Osteoblast (primary cell): ENCODE results near the gene NOC2L. TPM values are rescaled to one million over a fixed set of nuclear protein-coding genes. Genes with fewer than 3 reads are reported as not detected.
"Not testable (repeated sequence)": the region's sequence is repeated elsewhere in the genome, so short reads cannot be mapped to it uniquely, and the experiment has no call there.

Source experiments
- DNase-seq: peaks from one replicate; pipeline ENCODE4 v3.0.0; 2011; ENCODE audit warnings: low spot score, mixed read lengths; ENCODE audit not compliant: insufficient read length; ENCODE audit errors: missing footprints
- H2AFZ ChIP-seq: 2 replicates; pipeline ENCODE4 v1.6.0; 2011; ENCODE audit warnings: mild to moderate bottlenecking, low read length
- H3K27ac ChIP-seq: 2 replicates; pipeline ENCODE4 v1.5.1; 2011; ENCODE audit warnings: mild to moderate bottlenecking, low read depth, low read length, moderate library complexity
- H3K27me3 ChIP-seq: 2 replicates; pipeline ENCODE4 v1.6.0; 2012; ENCODE audit warnings: mild to moderate bottlenecking, control low read depth, inconsistent platforms, low read length, moderate library complexity; ENCODE audit not compliant: insufficient read depth
- H3K36me3 ChIP-seq: 2 replicates; pipeline ENCODE4 v1.5.1; 2011; ENCODE audit warnings: mild to moderate bottlenecking, low read length, control low read depth, moderate library complexity; ENCODE audit not compliant: insufficient read depth
- H3K4me1 ChIP-seq: 2 replicates; pipeline ENCODE4 v1.5.1; 2011; ENCODE audit warnings: mild to moderate bottlenecking, low read length, control low read depth, moderate library complexity; ENCODE audit not compliant: insufficient read depth
- H3K4me2 ChIP-seq: 2 replicates; pipeline ENCODE4 v1.6.0; 2011; ENCODE audit warnings: mild to moderate bottlenecking, low read length; ENCODE audit not compliant: insufficient read depth
- H3K4me3 ChIP-seq: fragments of 200-600 bp; sonication (generic); 3 replicates; pipeline ENCODE4 v1.5.1; 2012; ENCODE audit warnings: mild to moderate bottlenecking, low read length, inconsistent platforms; ENCODE audit not compliant: insufficient read depth
- H3K79me2 ChIP-seq: 2 replicates; pipeline ENCODE4 v1.6.0; 2012; ENCODE audit warnings: mild to moderate bottlenecking, low read length, control low read depth, inconsistent platforms; ENCODE audit not compliant: insufficient read depth
- H3K9me3 ChIP-seq: 2 replicates; pipeline ENCODE4 v1.5.1; 2011; ENCODE audit warnings: low read depth, low read length, control low read depth
- H4K20me1 ChIP-seq: 2 replicates; pipeline ENCODE4 v1.6.0; 2012; ENCODE audit warnings: mild to moderate bottlenecking, low read length, control low read depth; ENCODE audit not compliant: insufficient read depth
- total RNA-seq: library from RNA; depleted of rRNA; stranded (reverse); fragments of >200 nt; gene quantifications from 2 replicates; pipeline ENCODE4 v1.2.3, GENCODE V29; 2012
- TF ChIP-seq, protein P1 (sequence below): IDR thresholded peaks from 2 replicates; pipeline ENCODE4 v1.5.1; 2011; ENCODE audit warnings: mild to moderate bottlenecking, low read depth, low read length, moderate library complexity; ENCODE audit errors: extremely low read depth

The NOC2L gene
- total RNA-seq, 1 donor, result 47.8 TPM

DNA sequence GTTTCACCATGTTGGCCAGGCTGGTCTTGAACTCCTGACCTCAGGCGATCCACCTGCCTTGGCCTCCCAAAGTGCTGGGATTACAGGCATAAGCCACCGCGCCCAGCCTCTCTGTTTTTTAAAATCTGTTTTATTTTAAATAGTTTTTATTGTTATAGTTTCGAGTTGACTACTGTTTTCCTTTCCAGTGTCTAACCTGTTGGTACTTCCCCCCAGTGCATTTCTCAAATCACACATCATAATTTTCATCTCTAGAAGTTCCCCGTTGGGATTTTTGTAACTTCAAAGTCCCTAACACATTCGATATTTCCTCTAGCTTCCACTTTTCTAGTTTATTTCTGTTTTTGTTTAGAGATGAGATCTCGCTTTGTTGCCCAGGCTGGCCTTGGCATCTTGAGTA, 33.3 kb upstream of the NOC2L start:
- H3K36me3 ChIP-seq, result no peaks in the 10 kb centered on the region
- TF ChIP-seq, protein P1, sequence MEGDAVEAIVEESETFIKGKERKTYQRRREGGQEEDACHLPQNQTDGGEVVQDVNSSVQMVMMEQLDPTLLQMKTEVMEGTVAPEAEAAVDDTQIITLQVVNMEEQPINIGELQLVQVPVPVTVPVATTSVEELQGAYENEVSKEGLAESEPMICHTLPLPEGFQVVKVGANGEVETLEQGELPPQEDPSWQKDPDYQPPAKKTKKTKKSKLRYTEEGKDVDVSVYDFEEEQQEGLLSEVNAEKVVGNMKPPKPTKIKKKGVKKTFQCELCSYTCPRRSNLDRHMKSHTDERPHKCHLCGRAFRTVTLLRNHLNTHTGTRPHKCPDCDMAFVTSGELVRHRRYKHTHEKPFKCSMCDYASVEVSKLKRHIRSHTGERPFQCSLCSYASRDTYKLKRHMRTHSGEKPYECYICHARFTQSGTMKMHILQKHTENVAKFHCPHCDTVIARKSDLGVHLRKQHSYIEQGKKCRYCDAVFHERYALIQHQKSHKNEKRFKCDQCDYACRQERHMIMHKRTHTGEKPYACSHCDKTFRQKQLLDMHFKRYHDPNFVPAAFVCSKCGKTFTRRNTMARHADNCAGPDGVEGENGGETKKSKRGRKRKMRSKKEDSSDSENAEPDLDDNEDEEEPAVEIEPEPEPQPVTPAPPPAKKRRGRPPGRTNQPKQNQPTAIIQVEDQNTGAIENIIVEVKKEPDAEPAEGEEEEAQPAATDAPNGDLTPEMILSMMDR, result no peak

DNA sequence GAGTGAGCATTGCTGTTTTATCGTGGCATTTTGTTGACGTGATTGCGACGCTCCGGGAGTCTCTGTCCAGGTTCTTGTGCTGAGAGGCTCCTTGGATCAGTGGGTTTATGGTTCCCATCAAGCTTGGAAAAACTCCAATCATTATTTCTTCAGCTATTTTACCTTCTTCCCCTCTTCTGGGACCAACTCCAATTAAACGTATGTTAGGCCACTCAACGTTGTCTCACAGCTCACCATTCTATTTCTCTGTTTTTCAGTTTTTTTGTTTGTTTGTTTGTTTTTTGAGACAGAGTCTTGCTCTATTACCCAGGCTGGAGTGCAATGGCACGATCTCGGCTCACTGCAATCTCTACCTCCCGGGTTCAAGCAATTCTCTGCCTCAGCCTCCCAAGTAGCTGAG, 32.8 kb upstream of the NOC2L start:
- no peaks in the 10 kb centered on the region for H4K20me1 ChIP-seq
- TF ChIP-seq, protein P1, result no peak
- peak; percentile 32 for DNase-seq

More for the DNA sequence above, 33.3 kb upstream of the NOC2L start:
- no peaks in the 10 kb centered on the region for H3K9me3 ChIP-seq
- DNase-seq, result no peak
- no peak overlapping the region for H3K4me2 ChIP-seq
- H3K79me2 ChIP-seq, result no peaks in the 10 kb centered on the region
- H3K27me3 ChIP-seq, result peaks cover 7% of the 10 kb centered on the region
- H2AFZ ChIP-seq, result no peak overlapping the region
- no peaks in the 10 kb centered on the region for H3K4me1 ChIP-seq
- no peak overlapping the region for H3K27ac ChIP-seq
- H4K20me1 ChIP-seq, result no peaks in the 10 kb centered on the region
- no peak overlapping the region for H3K4me3 ChIP-seq

DNA sequence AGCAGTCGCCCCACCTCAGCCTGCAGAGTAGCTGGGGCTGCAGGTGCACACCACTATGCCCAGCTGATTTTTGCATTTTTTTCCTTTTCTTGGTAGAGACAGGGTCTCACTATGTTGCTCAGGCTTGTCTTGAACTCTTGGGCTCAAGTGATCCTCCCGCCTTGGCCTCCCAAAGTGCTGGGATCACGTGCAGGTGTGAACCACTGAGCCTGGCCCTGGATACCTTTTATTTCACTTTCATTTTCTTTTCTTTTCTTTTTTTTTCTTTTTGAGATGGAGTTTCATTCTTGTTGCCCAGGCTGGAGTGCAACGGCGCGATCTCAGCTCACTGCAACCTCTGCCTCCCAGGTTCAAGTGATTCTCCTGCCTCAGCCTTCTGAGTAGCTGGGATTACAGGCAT, 32.2 kb upstream of the NOC2L start:
- H4K20me1 ChIP-seq, H3K36me3 ChIP-seq, H3K79me2 ChIP-seq, H3K4me2 ChIP-seq, H3K27me3 ChIP-seq, H3K4me3 ChIP-seq, DNase-seq, H2AFZ ChIP-seq, H3K9me3 ChIP-seq, H3K27ac ChIP-seq, H3K4me1 ChIP-seq: not testable (repeated sequence)

More for the DNA sequence above, 32.8 kb upstream of the NOC2L start:
- H3K9me3 ChIP-seq, result no peaks in the 10 kb centered on the region
- peaks cover 2% of the 10 kb centered on the region for H3K27me3 ChIP-seq
- H2AFZ ChIP-seq, result no peak overlapping the region
- H3K36me3 ChIP-seq, result no peaks in the 10 kb centered on the region
- no peak overlapping the region for H3K4me3 ChIP-seq
- H3K27ac ChIP-seq, result no peak overlapping the region
- no peaks in the 10 kb centered on the region for H3K79me2 ChIP-seq
- H3K4me2 ChIP-seq, result no peak overlapping the region
- no peaks in the 10 kb centered on the region for H3K4me1 ChIP-seq

DNA sequence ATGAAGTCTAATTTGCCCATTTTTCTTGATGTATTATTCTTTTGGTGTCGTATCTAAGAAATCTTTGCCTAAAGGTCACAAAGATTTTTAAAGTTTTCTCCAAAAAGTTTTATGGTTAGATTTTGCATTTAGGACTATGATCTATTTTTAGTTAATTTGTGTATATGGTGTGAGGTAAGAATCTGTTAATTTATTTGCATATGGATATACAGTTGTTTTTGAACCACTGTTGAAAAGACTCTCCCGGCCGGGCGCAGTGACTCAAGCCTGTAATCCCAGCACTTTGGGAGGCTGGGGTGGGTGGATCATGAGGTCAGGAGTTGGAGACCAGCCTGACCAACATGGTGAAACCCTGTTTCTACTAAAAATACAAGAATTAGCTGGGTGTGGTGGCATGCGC, 29.0 kb upstream of the NOC2L start:
- H3K36me3 ChIP-seq, H2AFZ ChIP-seq, H3K79me2 ChIP-seq, H3K4me1 ChIP-seq, H3K27ac ChIP-seq, H3K27me3 ChIP-seq, H3K4me3 ChIP-seq, H4K20me1 ChIP-seq, H3K9me3 ChIP-seq, H3K4me2 ChIP-seq: not testable (repeated sequence)
- DNase-seq, result peak; percentile 18

DNA sequence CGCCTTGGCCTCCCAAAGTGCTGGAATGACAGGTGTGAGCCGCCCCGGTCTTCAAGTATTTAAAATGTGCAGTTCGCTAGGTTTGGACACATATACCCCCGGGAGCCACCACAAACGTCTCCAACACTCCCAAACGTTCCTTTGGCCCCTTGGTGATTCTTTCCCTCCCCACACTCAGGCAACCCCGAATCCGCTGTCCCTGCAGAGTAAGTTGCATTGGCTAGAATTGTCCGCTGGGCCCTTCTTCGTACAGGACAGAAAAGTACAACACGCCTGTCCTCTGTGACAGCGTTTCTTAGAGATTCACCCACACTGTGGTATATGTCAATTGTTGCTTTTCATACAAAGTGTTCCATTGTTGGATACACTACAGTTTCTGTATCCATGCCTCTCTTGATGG, 26.1 kb upstream of the NOC2L start:
- H3K79me2 ChIP-seq, result no peaks in the 10 kb centered on the region
- no peaks in the 10 kb centered on the region for H3K9me3 ChIP-seq
- H3K27me3 ChIP-seq, result peaks cover 5% of the 10 kb centered on the region
- TF ChIP-seq, protein P1, result no peak
- H3K36me3 ChIP-seq, result no peaks in the 10 kb centered on the region
- no peaks in the 10 kb centered on the region for H4K20me1 ChIP-seq
- H3K4me3 ChIP-seq, result no peak overlapping the region
- H2AFZ ChIP-seq, result no peak overlapping the region
- no peak overlapping the region for H3K27ac ChIP-seq
- H3K4me2 ChIP-seq, result no peak overlapping the region
- no peaks in the 10 kb centered on the region for H3K4me1 ChIP-seq
- DNase-seq, result peak; percentile 17
